Measurements from ENCODE around the gene CLDN7. TPM values are rescaled to one million over a fixed set of nuclear protein-coding genes. Genes with fewer than 3 reads are reported as not detected.

Gene CLDN7
- total RNA-seq, 1 donor from 2014 or later: not detected

- DNase-seq (ENCODE audit: low read depth, low spot score): no peak
- Mint-ChIP-seq H3K4me1 (peaks cover 37% of the 10 kb centered on the region), H3K9me3 (no peaks in the 10 kb centered on the region), H3K36me3 (ENCODE audit: low read depth) (peaks cover 24% of the 10 kb centered on the region), H3K27me3 (ENCODE audit: low read depth) (peaks cover 19% of the 10 kb centered on the region), H3K4me3 (peak overlapping the region; percentile 94), H3K27ac (ENCODE audit: unreplicated experiment) (peak overlapping the region; percentile 76)
- no peak for TF ChIP-seq CTCF (conservative IDR thresholded peaks at IDR 0.05)
These were observed 18.9 kb downstream of the CLDN7 start for GRCh38 chr17:7243453-7243729.

- Mint-ChIP-seq H3K36me3 (ENCODE audit: low read depth) (peaks cover 24% of the 10 kb centered on the region), H3K9me3 (no peaks in the 10 kb centered on the region), H3K4me1 (peaks cover 37% of the 10 kb centered on the region), H3K27me3 (ENCODE audit: low read depth) (peaks cover 19% of the 10 kb centered on the region), H3K4me3 (peak overlapping the region; percentile 94), H3K27ac (ENCODE audit: unreplicated experiment) (peak overlapping the region; percentile 99)
- DNase-seq (ENCODE audit: low read depth, low spot score): peak; percentile 93
- no peak for TF ChIP-seq CTCF (conservative IDR thresholded peaks at IDR 0.05)
These were observed 19.4 kb downstream of the CLDN7 start for GRCh38 chr17:7242717-7243452.

GRCh38 chr17:7241783-7242716 is 20.2 kb downstream of the CLDN7 start, which contains the start of gene GABARAP:
TSS of gene GABARAP (minus strand) at chr17:7242449. CDS start at chr17:7242330, 119 bp downstream.
- TF ChIP-seq CTCF (conservative IDR thresholded peaks at IDR 0.05): no peak
- Mint-ChIP-seq H3K36me3 (ENCODE audit: low read depth) (peaks cover 28% of the 10 kb centered on the region), H3K9me3 (no peaks in the 10 kb centered on the region), H3K4me3 (peak within 1 kb of the TSS; percentile 94), H3K4me1 (peaks cover 42% of the 10 kb centered on the region), H3K27ac (ENCODE audit: unreplicated experiment) (peak within 1 kb of the TSS; percentile 99), H3K27me3 (ENCODE audit: low read depth) (peaks cover 19% of the 10 kb centered on the region)
- DNase-seq (ENCODE audit: low read depth, low spot score): peak; percentile 98

- no peak for DNase-seq (ENCODE audit: low read depth, low spot score)
- Mint-ChIP-seq H3K9me3 (no peaks in the 10 kb centered on the region), H3K27me3 (ENCODE audit: low read depth) (peaks cover 19% of the 10 kb centered on the region), H3K36me3 (ENCODE audit: low read depth) (peaks cover 26% of the 10 kb centered on the region), H3K4me1 (peaks cover 47% of the 10 kb centered on the region), H3K4me3 (peak overlapping the region; percentile 94), H3K27ac (ENCODE audit: unreplicated experiment) (peak overlapping the region; percentile 99)
- no peak for TF ChIP-seq CTCF (conservative IDR thresholded peaks at IDR 0.05)
These were observed 21.1 kb downstream of the CLDN7 start for GRCh38 chr17:7241090-7241733.

GRCh38 chr17:7240375-7240774 is 21.9 kb downstream of the CLDN7 start:
- no peak for DNase-seq (ENCODE audit: low read depth, low spot score)
- no peak for TF ChIP-seq CTCF (conservative IDR thresholded peaks at IDR 0.05)
- Mint-ChIP-seq H3K36me3 (ENCODE audit: low read depth) (peaks cover 26% of the 10 kb centered on the region), H3K9me3 (no peaks in the 10 kb centered on the region), H3K4me1 (peaks cover 47% of the 10 kb centered on the region), H3K27me3 (ENCODE audit: low read depth) (peaks cover 19% of the 10 kb centered on the region), H3K27ac (ENCODE audit: unreplicated experiment) (peak overlapping the region; percentile 92), H3K4me3 (peak overlapping the region; percentile 94)

Measured in neural crest cell (in vitro differentiated cells).